ENCODE measurements around the gene MIS18BP1. TPM values are rescaled to one million over a fixed set of nuclear protein-coding genes. Genes with fewer than 3 reads are reported as not detected.

The MIS18BP1 gene
- total RNA-seq, 4 donors from 2014 or later, result 23.2 to 30.6 (median 27.3) TPM

DNA sequence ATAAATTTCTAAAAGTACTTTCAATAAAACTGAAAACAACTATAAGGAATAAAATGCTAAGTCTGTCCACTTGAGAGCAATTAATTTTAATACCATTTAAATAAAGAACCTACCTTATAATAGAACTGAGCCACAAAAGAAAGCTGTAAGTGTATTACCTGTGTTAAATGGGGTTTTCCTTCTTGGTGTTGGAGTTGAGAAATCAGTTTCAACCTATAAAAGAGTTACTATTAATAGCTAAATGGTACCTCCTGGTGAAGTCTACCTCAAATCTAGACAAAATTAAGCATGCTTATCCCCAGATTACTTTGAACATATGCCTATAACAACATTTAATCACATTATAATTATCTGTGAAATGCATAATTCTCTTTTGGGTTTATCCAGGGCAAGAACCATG, 48.8 kb downstream of the MIS18BP1 start:
- H3K4me3 ChIP-seq (ENCODE audit: low read depth, poor library complexity, severe bottlenecking), result no peak overlapping the region
- DNase-seq (ENCODE audit: low spot score in 2 of 2), result no peak
- intact Hi-C loops (cut with DNase I; ENCODE audit: low total_unique reads), result no loop called here
- TF ChIP-seq, protein P1, sequence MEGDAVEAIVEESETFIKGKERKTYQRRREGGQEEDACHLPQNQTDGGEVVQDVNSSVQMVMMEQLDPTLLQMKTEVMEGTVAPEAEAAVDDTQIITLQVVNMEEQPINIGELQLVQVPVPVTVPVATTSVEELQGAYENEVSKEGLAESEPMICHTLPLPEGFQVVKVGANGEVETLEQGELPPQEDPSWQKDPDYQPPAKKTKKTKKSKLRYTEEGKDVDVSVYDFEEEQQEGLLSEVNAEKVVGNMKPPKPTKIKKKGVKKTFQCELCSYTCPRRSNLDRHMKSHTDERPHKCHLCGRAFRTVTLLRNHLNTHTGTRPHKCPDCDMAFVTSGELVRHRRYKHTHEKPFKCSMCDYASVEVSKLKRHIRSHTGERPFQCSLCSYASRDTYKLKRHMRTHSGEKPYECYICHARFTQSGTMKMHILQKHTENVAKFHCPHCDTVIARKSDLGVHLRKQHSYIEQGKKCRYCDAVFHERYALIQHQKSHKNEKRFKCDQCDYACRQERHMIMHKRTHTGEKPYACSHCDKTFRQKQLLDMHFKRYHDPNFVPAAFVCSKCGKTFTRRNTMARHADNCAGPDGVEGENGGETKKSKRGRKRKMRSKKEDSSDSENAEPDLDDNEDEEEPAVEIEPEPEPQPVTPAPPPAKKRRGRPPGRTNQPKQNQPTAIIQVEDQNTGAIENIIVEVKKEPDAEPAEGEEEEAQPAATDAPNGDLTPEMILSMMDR (IDR thresholded peaks at IDR 0.05), result no peak

DNA sequence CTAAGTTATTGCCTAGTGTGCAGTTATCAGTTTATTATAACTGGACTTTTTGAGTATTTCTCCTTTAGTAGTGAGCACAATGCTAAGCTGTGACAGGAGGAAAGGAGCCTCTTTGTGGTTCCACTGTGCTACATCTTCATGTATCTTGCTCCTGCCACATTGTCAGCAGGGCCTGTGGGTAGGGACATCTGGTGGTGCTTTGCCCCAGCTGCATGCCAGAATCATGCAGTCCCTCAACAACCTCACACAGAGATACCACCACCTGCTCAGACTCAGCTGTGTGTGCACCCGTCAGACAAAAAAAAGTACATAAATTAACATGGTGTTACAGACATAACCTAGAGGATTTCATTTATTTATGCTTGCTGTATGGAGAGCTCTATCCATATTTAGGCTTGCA, 51.1 kb downstream of the MIS18BP1 start:
- intact Hi-C loops (cut with DNase I; ENCODE audit: low total_unique reads), result no loop called here
- TF ChIP-seq, protein P1 (IDR thresholded peaks at IDR 0.05), result no peak
- no peak for TF ChIP-seq POLR2A (IDR thresholded peaks at IDR 0.05)
- H3K4me3 ChIP-seq (ENCODE audit: low read depth, poor library complexity, severe bottlenecking), result no peak overlapping the region
- 52 to 60% methylated on average over 1 of the region's 1 CpG for WGBS, 2 donors
- DNase-seq (ENCODE audit: low spot score in 2 of 2), result no peak

DNA sequence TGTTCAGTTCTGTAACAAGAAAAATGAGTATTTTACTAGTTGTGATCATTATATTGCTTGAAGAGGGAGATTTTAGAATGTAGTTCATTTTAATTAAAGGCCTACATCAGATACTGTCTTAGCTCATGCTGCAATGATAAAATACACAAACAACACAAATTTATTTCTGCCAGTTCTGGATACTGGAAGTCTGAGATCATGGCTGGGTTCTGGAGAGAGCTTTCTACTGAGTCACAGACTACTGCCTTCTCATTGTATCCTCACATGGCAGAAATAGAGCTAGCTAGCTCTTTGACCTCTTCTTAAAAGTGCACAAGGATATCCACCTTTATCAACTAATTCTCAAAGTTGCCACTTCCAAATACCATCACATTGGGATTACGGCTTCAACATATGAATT, 53.8 kb downstream of the MIS18BP1 start:
- DNase-seq (ENCODE audit: low spot score in 2 of 2), result no peak
- intact Hi-C loops (cut with DNase I; ENCODE audit: low total_unique reads), result no loop called here
- no peak overlapping the region for H3K4me3 ChIP-seq (ENCODE audit: low read depth, poor library complexity, severe bottlenecking)
- WGBS, 2 donors, result 89 to 91% methylated on average over 1 of the region's 1 CpG
- TF ChIP-seq, protein P1 (IDR thresholded peaks at IDR 0.05), result no peak
- TF ChIP-seq POLR2A (IDR thresholded peaks at IDR 0.05), result no peak

DNA sequence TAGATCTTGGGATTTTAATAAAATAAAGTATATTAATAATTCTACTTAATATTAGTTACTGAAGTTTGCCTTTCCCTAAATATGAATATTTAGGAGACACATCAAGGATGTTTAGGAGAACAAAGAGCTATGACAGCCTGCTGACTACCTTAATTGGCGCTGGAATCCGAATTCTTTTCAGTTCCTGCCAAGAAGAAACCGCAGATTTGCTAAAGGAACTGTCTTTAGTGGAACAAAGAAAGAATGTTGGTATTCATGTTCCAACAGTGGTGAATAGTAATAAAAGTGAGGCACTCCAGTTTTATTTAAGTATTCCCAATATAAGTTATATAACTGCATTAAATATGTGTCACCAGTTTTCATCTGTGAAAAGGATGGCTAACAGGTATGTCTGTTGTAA, 54.5 kb downstream of the MIS18BP1 start:
- intact Hi-C loops (cut with DNase I; ENCODE audit: low total_unique reads), result no loop called here
- TF ChIP-seq POLR2A (IDR thresholded peaks at IDR 0.05), result no peak
- TF ChIP-seq, protein P1 (IDR thresholded peaks at IDR 0.05), result no peak
- 38 to 54% methylated on average over 3 of the region's 3 CpGs for WGBS, 2 donors
- no peak for DNase-seq (ENCODE audit: low spot score in 2 of 2)
- H3K4me3 ChIP-seq (ENCODE audit: low read depth, poor library complexity, severe bottlenecking), result no peak overlapping the region

DNA sequence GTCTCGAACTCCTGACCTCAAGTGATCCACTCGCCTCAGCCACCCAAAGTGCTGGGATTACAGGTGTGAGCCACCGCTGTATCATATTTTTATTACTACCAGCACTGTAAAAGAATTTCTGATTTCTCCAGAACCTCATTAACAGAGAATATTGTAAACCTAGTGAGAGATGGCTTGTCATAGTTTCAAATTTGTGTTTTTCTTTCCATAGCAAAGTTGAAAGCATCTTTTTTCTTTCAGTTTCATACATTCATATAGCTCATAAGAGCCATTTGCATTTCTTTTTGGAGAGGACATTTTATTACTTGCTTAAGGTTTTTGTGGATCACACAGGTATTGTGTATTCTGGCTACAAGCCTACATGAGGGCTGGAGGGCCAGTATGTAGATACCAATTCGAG, 58.0 kb downstream of the MIS18BP1 start:
- intact Hi-C loops (cut with DNase I; ENCODE audit: low total_unique reads), result no loop called here
- no peak for DNase-seq (ENCODE audit: low spot score in 2 of 2)
- 88 to 90% methylated on average over 4 of the region's 4 CpGs for WGBS, 2 donors
- no peak for TF ChIP-seq POLR2A (IDR thresholded peaks at IDR 0.05)
- TF ChIP-seq, protein P1 (IDR thresholded peaks at IDR 0.05), result no peak
- H3K4me3 ChIP-seq (ENCODE audit: low read depth, poor library complexity, severe bottlenecking), result no peak overlapping the region

DNA sequence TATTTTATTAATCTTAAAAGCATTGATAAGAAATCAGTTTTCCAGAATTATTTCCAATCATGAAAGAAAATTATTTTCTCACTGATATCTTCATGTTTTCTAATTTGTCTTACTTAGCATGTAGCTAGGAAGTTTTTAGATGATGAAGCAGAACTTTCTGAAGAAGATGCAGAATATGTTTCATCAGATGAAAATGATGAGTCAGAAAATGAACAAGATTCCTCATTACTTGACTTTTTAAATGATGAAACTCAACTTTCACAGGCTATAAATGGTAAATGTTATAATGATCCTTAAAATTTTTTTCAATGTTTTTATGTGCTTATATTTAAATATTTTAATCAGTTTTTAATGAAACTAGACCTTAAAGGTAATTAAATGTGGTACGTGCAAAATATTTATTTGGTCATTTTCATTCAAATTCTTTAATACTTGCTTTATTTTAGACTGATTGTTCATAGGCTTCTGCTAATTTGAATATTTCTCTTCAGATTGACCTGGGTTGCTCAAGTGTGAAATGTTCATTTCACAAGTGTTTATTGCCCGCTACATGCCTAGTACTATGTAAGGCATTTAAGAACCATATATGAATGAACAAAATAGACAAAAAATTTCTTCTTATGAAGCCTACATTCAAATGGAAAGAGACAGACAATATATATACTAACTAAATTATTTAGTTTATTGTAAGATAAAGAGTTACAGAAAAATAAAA, 67.7 kb downstream of the MIS18BP1 start:
- DNase-seq (ENCODE audit: low spot score in 2 of 2), result no peak
- TF ChIP-seq, protein P1 (IDR thresholded peaks at IDR 0.05), result no peak
- no peak for TF ChIP-seq POLR2A (IDR thresholded peaks at IDR 0.05)
- WGBS, 2 donors, result 97 to 98% methylated on average over 2 of the region's 2 CpGs
- intact Hi-C loops (cut with DNase I; ENCODE audit: low total_unique reads), result no loop called here
- no peak overlapping the region for H3K4me3 ChIP-seq (ENCODE audit: low read depth, poor library complexity, severe bottlenecking)
